Peyer's patch (tissue), 4 donors: ENCODE measurements around the gene STAP2. TPM values are rescaled to one million over a fixed set of nuclear protein-coding genes. Genes with fewer than 3 reads are reported as not detected.

Experiments
- DNase-seq, 3 donors: peaks; one replicate each; pipeline ENCODE4 v3.0.0-alpha.2; 2017 to 2019
- H3K27ac ChIP-seq, 4 donors: fragments of 200-600 bp; sonication (generic); one replicate each; pipeline ENCODE4 v1.5.1; 2016 to 2019
- H3K27me3 ChIP-seq, 2 donors: fragments of 200-600 bp; sonication (generic); one replicate each; pipeline ENCODE4 v1.5.1; 2019
- H3K36me3 ChIP-seq, 3 donors: fragments of 200-600 bp; sonication (generic); one replicate each; pipeline ENCODE4 v1.5.1; 2016 to 2019
- H3K4me1 ChIP-seq, 4 donors: fragments of 200-600 bp; sonication (generic); one replicate each; pipeline ENCODE4 v1.5.1; 2016 to 2019
- H3K4me3 ChIP-seq, 4 donors: fragments of 200-600 bp; sonication (generic); 1 replicate in 3 of 4; 2 replicates in 1 of 4; pipeline ENCODE4 v1.5.1; 2016 to 2019; ENCODE audit warnings: mild to moderate bottlenecking in 1 of 4
- H3K9me3 ChIP-seq, 4 donors: fragments of 200-600 bp; sonication (generic); one replicate each; pipeline ENCODE4 v1.5.1; 2016 to 2019; ENCODE audit warnings: mild to moderate bottlenecking in 1 of 4
- CTCF ChIP-seq, 6 experiments: fragments of 450-650 bp in 4 of 6; fragments of 200-600 bp in 2 of 6; sonication (generic) in 1 of 6; IDR thresholded peaks; one replicate each; pipeline ENCODE4 v1.5.1; 2017 to 2019; ENCODE audit warnings: antibody characterized with exemption in 6 of 6, mild to moderate bottlenecking in 3 of 6, moderate library complexity in 1 of 6
- POLR2A ChIP-seq, 2 donors: fragments of 450-650 bp; IDR thresholded peaks; one replicate each; pipeline ENCODE4 v1.5.1; 2017; ENCODE audit warnings: antibody characterized with exemption in 2 of 2, mild to moderate bottlenecking in 2 of 2, moderate library complexity in 2 of 2
- total RNA-seq, 4 donors: library from RNA; depleted of rRNA; stranded (reverse); fragments of >200 nt; gene quantifications; one replicate each; pipeline ENCODE4 v1.1.0, GENCODE V29; 2016

STAP2 gene
- total RNA-seq, 4 donors from 2014 or later: 90.8 to 227 (median 134) TPM

- Histone ChIP-seq H3K4me1 (peaks cover 0 to 20% (median 6%) of the 10 kb centered on the region in 4 donors), H3K4me3 (peak overlapping the region in 1 of 4 donors; percentile 38), H3K27me3 (no peaks in the 10 kb centered on the region), H3K9me3 (peaks cover 0 to 5% (median 0%) of the 10 kb centered on the region in 4 donors), H3K36me3 (peaks cover 0 to 24% (median 0%) of the 10 kb centered on the region in 3 donors), H3K27ac (no peak overlapping the region)
- TF ChIP-seq CTCF (IDR thresholded peaks at IDR 0.05): no peak
- no peak for TF ChIP-seq POLR2A (IDR thresholded peaks at IDR 0.05)
- no peak for DNase-seq
These were observed 11.8 kb downstream of the STAP2 start for GRCh38 chr19:4326837-4327251.

GRCh38 chr19:4326215-4326836 lies 12.3 kb downstream of the STAP2 start:
- Histone ChIP-seq H3K9me3 (peaks cover 0 to 5% (median 0%) of the 10 kb centered on the region in 4 donors), H3K36me3 (peaks cover 0 to 22% (median 0%) of the 10 kb centered on the region in 3 donors), H3K27me3 (no peaks in the 10 kb centered on the region), H3K4me1 (peaks cover 0 to 20% (median 6%) of the 10 kb centered on the region in 4 donors), H3K4me3 (peak overlapping the region in 1 of 4 donors; percentile 38), H3K27ac (no peak overlapping the region)
- TF ChIP-seq CTCF (IDR thresholded peaks at IDR 0.05) (no peak), POLR2A (IDR thresholded peaks at IDR 0.05) (no peak)
- DNase-seq: no peak

GRCh38 chr19:4324228-4324627 lies 14.4 kb downstream of the STAP2 start:
- H3K9me3 ChIP-seq: peaks cover 0 to 5% (median 0%) of the 10 kb centered on the region in 4 donors
- H3K36me3 ChIP-seq: peaks cover 0 to 11% (median 0%) of the 10 kb centered on the region in 3 donors
- H3K27me3 ChIP-seq: no peaks in the 10 kb centered on the region
- H3K4me1 ChIP-seq: peaks cover 0 to 20% (median 6%) of the 10 kb centered on the region in 4 donors
- DNase-seq: no peak
- TF ChIP-seq CTCF (IDR thresholded peaks at IDR 0.05): no peak
- TF ChIP-seq POLR2A (IDR thresholded peaks at IDR 0.05): no peak
- H3K4me3 ChIP-seq: no peak overlapping the region
- H3K27ac ChIP-seq: no peak overlapping the region

- peaks cover 0 to 5% (median 0%) of the 10 kb centered on the region in 4 donors for H3K9me3 ChIP-seq
- no peaks in the 10 kb centered on the region for H3K27me3 ChIP-seq
- H3K4me1 ChIP-seq: peaks cover 0 to 15% (median 6%) of the 10 kb centered on the region in 4 donors
- TF ChIP-seq CTCF (IDR thresholded peaks at IDR 0.05): no peak
- no peak for TF ChIP-seq POLR2A (IDR thresholded peaks at IDR 0.05)
- no peak overlapping the region for H3K4me3 ChIP-seq
- no peak for DNase-seq
- H3K36me3 ChIP-seq: peaks cover 0 to 10% (median 0%) of the 10 kb centered on the region in 3 donors
- no peak overlapping the region for H3K27ac ChIP-seq
These were observed 14.9 kb downstream of the STAP2 start for GRCh38 chr19:4323692-4324091.

- peaks cover 0 to 5% (median 0%) of the 10 kb centered on the region in 4 donors for H3K9me3 ChIP-seq
- no peak overlapping the region for H3K27ac ChIP-seq
- no peak for TF ChIP-seq CTCF (IDR thresholded peaks at IDR 0.05)
- no peak for TF ChIP-seq POLR2A (IDR thresholded peaks at IDR 0.05)
- H3K4me1 ChIP-seq: peaks cover 0 to 13% (median 6%) of the 10 kb centered on the region in 4 donors
- no peak for DNase-seq
- peaks cover 0 to 10% (median 0%) of the 10 kb centered on the region in 3 donors for H3K36me3 ChIP-seq
- H3K4me3 ChIP-seq: no peak overlapping the region
- H3K27me3 ChIP-seq: no peaks in the 10 kb centered on the region
These were observed 15.5 kb downstream of the STAP2 start for GRCh38 chr19:4322942-4323665.
